GM23338 (cell line): ENCODE data around the gene LRMDA.

Experiments
- CREB1 ChIP-seq: fragments of 250-450 bp; sonication (Bioruptor Pico); IDR thresholded peaks from 2 replicates; pipeline ENCODE4 v1.5.0; 2020; ENCODE audit warnings: low read depth, mild to moderate bottlenecking, moderate library complexity
- CTCF ChIP-seq, 2 experiments: fragments of 200-600 bp in 1 of 2; sonication (generic) in 1 of 2; conservative IDR thresholded peaks; 2 replicates each; pipeline versions ENCODE4 v1.5.1 to v1.6.1; 2016 to 2017; ENCODE audit warnings: antibody characterized with exemption in 2 of 2, low read depth in 2 of 2, mild to moderate bottlenecking in 2 of 2, moderate library complexity in 1 of 2
- EZH2 ChIP-seq: fragments of 200-600 bp; sonication (generic); IDR thresholded peaks from one replicate; pipeline ENCODE4 v1.8.0; 2017; ENCODE audit warnings: antibody characterized with exemption, mild to moderate bottlenecking, low read depth; ENCODE audit not compliant: unreplicated experiment
- EZH2phosphoT487 ChIP-seq: fragments of 200-600 bp; sonication (generic); IDR thresholded peaks from one replicate; pipeline ENCODE4 v1.8.1; 2018; ENCODE audit warnings: antibody characterized with exemption; ENCODE audit not compliant: unreplicated experiment
- NANOG ChIP-seq: IDR thresholded peaks from 2 replicates; pipeline ENCODE4 v1.6.1; 2016; ENCODE audit warnings: antibody characterized with exemption, borderline replicate concordance
- POLR2AphosphoS5 ChIP-seq: IDR thresholded peaks from 2 replicates; pipeline ENCODE4 v1.6.1; 2016; ENCODE audit warnings: antibody characterized with exemption, low read depth
- STAT1 ChIP-seq: IDR thresholded peaks from one replicate; pipeline ENCODE4 v1.6.1; 2016; ENCODE audit warnings: antibody characterized with exemption; ENCODE audit not compliant: unreplicated experiment
- ZNF114 ChIP-seq: fragments of 250-450 bp; sonication (Bioruptor Pico); IDR thresholded peaks from 2 replicates; pipeline ENCODE4 v1.5.0; 2020; ENCODE audit warnings: mild to moderate bottlenecking, moderate library complexity
- ZNF331 ChIP-seq: fragments of 250-450 bp; sonication (Bioruptor Pico); IDR thresholded peaks from 2 replicates; pipeline ENCODE4 v1.5.0; 2020; ENCODE audit warnings: low read depth, mild to moderate bottlenecking, moderate library complexity
- TF ChIP-seq, protein P1 (sequence below): IDR thresholded peaks from one replicate; pipeline ENCODE4 v1.6.1; 2018; ENCODE audit warnings: antibody characterized with exemption; ENCODE audit not compliant: unreplicated experiment

GRCh38 chr10:75465450-75465827 is 34.0 kb downstream of the LRMDA start:
- TF ChIP-seq EZH2 (no peak), POLR2AphosphoS5 (no peak), CTCF (conservative IDR thresholded peaks at IDR 0.05; ENCODE audit: low read depth in 2 of 2) (no peak), NANOG (no peak), CREB1 (CRISPR knock-in tag) (no peak), EZH2phosphoT487 (no peak), ZNF114 (CRISPR knock-in tag) (no peak), STAT1 (no peak), ZNF331 (CRISPR knock-in tag) (no peak)
- TF ChIP-seq, protein P1, sequence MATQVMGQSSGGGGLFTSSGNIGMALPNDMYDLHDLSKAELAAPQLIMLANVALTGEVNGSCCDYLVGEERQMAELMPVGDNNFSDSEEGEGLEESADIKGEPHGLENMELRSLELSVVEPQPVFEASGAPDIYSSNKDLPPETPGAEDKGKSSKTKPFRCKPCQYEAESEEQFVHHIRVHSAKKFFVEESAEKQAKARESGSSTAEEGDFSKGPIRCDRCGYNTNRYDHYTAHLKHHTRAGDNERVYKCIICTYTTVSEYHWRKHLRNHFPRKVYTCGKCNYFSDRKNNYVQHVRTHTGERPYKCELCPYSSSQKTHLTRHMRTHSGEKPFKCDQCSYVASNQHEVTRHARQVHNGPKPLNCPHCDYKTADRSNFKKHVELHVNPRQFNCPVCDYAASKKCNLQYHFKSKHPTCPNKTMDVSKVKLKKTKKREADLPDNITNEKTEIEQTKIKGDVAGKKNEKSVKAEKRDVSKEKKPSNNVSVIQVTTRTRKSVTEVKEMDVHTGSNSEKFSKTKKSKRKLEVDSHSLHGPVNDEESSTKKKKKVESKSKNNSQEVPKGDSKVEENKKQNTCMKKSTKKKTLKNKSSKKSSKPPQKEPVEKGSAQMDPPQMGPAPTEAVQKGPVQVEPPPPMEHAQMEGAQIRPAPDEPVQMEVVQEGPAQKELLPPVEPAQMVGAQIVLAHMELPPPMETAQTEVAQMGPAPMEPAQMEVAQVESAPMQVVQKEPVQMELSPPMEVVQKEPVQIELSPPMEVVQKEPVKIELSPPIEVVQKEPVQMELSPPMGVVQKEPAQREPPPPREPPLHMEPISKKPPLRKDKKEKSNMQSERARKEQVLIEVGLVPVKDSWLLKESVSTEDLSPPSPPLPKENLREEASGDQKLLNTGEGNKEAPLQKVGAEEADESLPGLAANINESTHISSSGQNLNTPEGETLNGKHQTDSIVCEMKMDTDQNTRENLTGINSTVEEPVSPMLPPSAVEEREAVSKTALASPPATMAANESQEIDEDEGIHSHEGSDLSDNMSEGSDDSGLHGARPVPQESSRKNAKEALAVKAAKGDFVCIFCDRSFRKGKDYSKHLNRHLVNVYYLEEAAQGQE = no peak
